K562 (cell line): ENCODE results near the gene TCP11.
"Not testable (repeated sequence)": the region's sequence is repeated elsewhere in the genome, so short reads cannot be mapped to it uniquely, and the experiment has no call there.

Experiments used
- CHD1 ChIP-seq: fragments of 200-600 bp; sonication (generic); IDR thresholded peaks from one replicate; pipeline ENCODE4 v1.6.1; 2012; ENCODE audit warnings: mild to moderate bottlenecking, moderate library complexity, low read length, inconsistent platforms
- CTCF ChIP-seq, 3 experiments: IDR thresholded peaks in 2 of 3; conservative IDR thresholded peaks in 1 of 3; 2 replicates each; pipeline ENCODE4 v1.5.1; 2011 to 2012; ENCODE audit warnings: low read length in 3 of 3, mild to moderate bottlenecking in 3 of 3, control low read depth in 2 of 3, improper control_type of control experiment in 1 of 3, inconsistent platforms in 1 of 3, low read depth in 1 of 3, mixed read lengths in 1 of 3, moderate library complexity in 1 of 3; ENCODE audit not compliant: insufficient read depth in 2 of 3
- E2F3 ChIP-seq: fragments of 250-450 bp; sonication (Bioruptor Pico); IDR thresholded peaks from 2 replicates; pipeline ENCODE4 v1.4.0; 2020; ENCODE audit warnings: mild to moderate bottlenecking
- ETV5 ChIP-seq: sonication (generic); formaldehyde crosslinking; IDR thresholded peaks from 2 replicates; pipeline ENCODE4 v1.4.0; 2020; ENCODE audit warnings: low read depth, mild to moderate bottlenecking, missing genetic modification reagents
- KLF10 ChIP-seq: fragments of 250-450 bp; sonication (Bioruptor Pico); IDR thresholded peaks from 2 replicates; pipeline ENCODE4 v1.6.1; 2021; ENCODE audit warnings: matching md5 sums
- KLF6 ChIP-seq: fragments of 250-450 bp; sonication (Bioruptor Pico); IDR thresholded peaks from 2 replicates; pipeline ENCODE4 v1.4.0; 2020; ENCODE audit warnings: mild to moderate bottlenecking, moderate library complexity, borderline replicate concordance
- TGIF2 ChIP-seq: sonication (generic); formaldehyde crosslinking; IDR thresholded peaks from 2 replicates; pipeline ENCODE4 v1.8.1; 2022; ENCODE audit warnings: mild to moderate bottlenecking, missing genetic modification reagents, moderate library complexity

DNA sequence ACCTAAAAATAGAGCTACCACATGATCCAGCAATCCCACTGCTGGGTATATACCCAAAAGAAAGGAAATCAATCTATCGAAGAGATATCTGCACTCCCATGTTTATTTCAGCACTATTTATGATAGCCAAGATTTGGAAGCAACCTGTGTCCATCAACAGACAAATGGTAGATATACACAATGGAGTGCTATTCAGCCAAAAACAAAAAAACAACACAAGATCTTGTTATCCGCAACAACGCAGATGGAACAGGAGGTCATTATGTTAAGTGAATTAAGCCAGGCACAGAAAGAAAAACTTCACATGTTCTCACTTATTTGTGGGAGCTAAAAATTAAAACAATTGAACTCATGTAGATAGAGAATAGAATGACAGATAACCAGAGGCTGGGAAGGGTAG lies 2.9 kb downstream of the TCP11 start:
- TF ChIP-seq TGIF2 (CRISPR knock-in tag); CTCF (IDR thresholded peaks at IDR 0.05 in 2 of 3, conservative IDR thresholded peaks at IDR 0.05 in 1 of 3; ENCODE audit: insufficient read depth in 2 of 3, low read depth in 1 of 3, low read length in 3 of 3); KLF6 (CRISPR knock-in tag); KLF10 (CRISPR knock-in tag); CHD1; ETV5 (CRISPR knock-in tag); E2F3 (CRISPR knock-in tag): not testable (repeated sequence)
